Activated naive CD8-positive, alpha-beta T cell treated with anti-CD3 and anti-CD28 coated beads for 36 hours (primary cell): ENCODE measurements around the gene INPP5E. TPM values are rescaled to one million over a fixed set of nuclear protein-coding genes. Genes with fewer than 3 reads are reported as not detected.
A peak's percentile ranks its signal among the peaks of the same experiment; 100 is the strongest.

Experiments used
- DNase-seq: peaks from one replicate; pipeline ENCODE4 v3.0.0; 2021
- H3K27ac Mint-ChIP-seq: one replicate; pipeline ENCODE4 v1.8.0; 2022; ENCODE audit warnings: mild to moderate bottlenecking, moderate library complexity, mixed read lengths
- H3K27me3 Mint-ChIP-seq: one replicate; pipeline ENCODE4 v1.8.0; 2022; ENCODE audit warnings: mild to moderate bottlenecking, mixed read lengths
- H3K36me3 Mint-ChIP-seq: one replicate; pipeline ENCODE4 v1.8.0; 2021; ENCODE audit warnings: mild to moderate bottlenecking, mixed read lengths
- H3K4me1 Mint-ChIP-seq: one replicate; pipeline ENCODE4 v1.8.0; 2021; ENCODE audit warnings: mixed read lengths
- H3K4me3 Mint-ChIP-seq: one replicate; pipeline ENCODE4 v1.8.0; 2022; ENCODE audit warnings: mild to moderate bottlenecking, moderate library complexity, mixed read lengths
- H3K9me3 Mint-ChIP-seq: one replicate; pipeline ENCODE4 v1.8.0; 2022; ENCODE audit warnings: mixed read lengths
- total RNA-seq, 2 experiments: library from RNA; stranded (reverse); gene quantifications; one replicate each; pipeline ENCODE4 v1.2.3, GENCODE V29; 2021

Gene INPP5E
- total RNA-seq, 2 experiments from 2014 or later: 10.9 to 12.1 TPM

DNA sequence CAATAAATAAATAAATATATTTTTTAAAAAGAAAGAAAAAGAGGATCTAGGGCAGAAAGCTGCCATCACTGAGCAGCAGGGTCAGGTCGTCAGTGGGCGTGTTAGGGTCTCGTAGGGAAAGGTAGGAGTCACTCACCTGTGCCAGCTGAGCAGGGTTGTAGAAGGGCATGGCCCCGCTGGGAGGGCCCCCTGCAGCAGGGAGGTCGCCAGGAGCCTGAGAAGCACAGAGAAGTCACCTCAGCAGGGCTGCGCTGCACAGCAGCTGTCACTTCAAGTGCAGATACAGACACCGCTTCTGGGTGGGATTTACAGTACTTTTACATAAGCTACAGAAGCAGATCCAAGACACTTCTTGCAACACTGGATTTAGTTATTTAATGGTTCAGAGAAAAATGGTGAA, 4.0 kb upstream of the INPP5E start:
- H3K4me3 Mint-ChIP-seq: no peak overlapping the region
- DNase-seq: no peak
- H3K4me1 Mint-ChIP-seq: peaks cover 1% of the 10 kb centered on the region
- no peak overlapping the region for H3K27ac Mint-ChIP-seq
- H3K27me3 Mint-ChIP-seq: no peaks in the 10 kb centered on the region
- peaks cover 11% of the 10 kb centered on the region for H3K36me3 Mint-ChIP-seq
- no peaks in the 10 kb centered on the region for H3K9me3 Mint-ChIP-seq

GRCh38 chr9:136443087-136443486, 3.4 kb upstream of the INPP5E start:
- no peak for DNase-seq
- Mint-ChIP-seq H3K27me3 (no peaks in the 10 kb centered on the region), H3K36me3 (peaks cover 8% of the 10 kb centered on the region), H3K4me1 (peaks cover 5% of the 10 kb centered on the region), H3K4me3 (no peak overlapping the region), H3K27ac (no peak overlapping the region), H3K9me3 (no peaks in the 10 kb centered on the region)

GRCh38 chr9:136442265-136442664, 2.6 kb upstream of the INPP5E start:
- H3K4me1 Mint-ChIP-seq: peaks cover 12% of the 10 kb centered on the region
- peaks cover 8% of the 10 kb centered on the region for H3K36me3 Mint-ChIP-seq
- no peak overlapping the region for H3K27ac Mint-ChIP-seq
- DNase-seq: no peak
- no peaks in the 10 kb centered on the region for H3K9me3 Mint-ChIP-seq
- no peak overlapping the region for H3K4me3 Mint-ChIP-seq
- H3K27me3 Mint-ChIP-seq: no peaks in the 10 kb centered on the region

DNA sequence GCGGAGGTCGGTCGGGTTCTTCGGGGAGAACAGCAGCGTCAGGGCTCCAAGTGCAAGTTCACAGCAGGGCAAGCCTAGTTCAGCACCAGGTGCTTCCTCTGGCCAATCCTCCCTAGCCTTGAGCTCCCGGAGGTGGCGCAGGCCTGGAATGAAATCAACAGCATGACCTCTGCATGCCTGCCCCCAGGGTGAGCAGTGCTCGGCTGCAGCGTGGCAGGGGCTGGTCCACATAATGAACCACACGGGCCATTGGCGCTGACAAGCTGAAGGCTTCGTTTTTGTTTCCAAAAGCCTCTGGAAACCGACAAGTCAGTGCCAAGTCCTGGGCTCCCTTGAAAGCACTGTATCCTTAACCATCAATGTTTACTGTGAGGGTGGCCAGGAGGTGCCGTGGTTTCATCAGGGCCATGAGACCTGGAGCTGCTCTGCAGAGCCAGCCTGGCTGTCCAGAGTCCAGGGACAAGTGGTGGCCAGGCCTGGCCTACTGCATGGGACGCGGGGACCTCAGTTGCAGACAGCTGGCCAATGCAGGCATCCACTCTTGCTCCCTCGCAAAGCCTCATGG, 2.1 kb upstream of the INPP5E start:
- DNase-seq: no peak
- no peaks in the 10 kb centered on the region for H3K27me3 Mint-ChIP-seq
- no peak overlapping the region for H3K27ac Mint-ChIP-seq
- peaks cover 17% of the 10 kb centered on the region for H3K4me1 Mint-ChIP-seq
- H3K36me3 Mint-ChIP-seq: peaks cover 7% of the 10 kb centered on the region
- no peak overlapping the region for H3K4me3 Mint-ChIP-seq
- H3K9me3 Mint-ChIP-seq: no peaks in the 10 kb centered on the region

DNA sequence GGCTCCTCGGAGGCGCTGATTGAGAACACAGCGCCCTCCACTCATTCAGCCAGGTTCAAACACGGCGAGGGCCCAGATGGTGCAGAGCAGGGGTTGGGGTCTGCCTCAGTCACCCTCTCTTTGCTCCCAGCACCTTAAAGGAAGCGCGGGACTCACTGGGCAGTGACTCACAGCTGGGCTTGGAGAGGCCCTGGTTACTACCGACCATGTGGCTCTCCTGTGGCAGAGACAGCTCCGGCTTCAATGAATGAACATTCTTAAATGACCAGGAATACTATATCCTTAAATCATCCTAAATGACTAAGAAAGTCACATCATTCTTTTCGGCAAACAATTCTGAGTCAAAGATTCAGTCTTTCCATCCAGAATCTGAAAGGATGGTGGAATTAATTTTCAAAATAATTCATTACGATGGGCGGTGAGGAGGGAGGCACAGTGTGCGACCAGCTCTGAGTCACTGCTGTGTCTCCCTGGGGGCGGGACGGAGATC, 1.6 kb upstream of the INPP5E start:
- Mint-ChIP-seq H3K4me1 (peaks cover 19% of the 10 kb centered on the region), H3K4me3 (no peak overlapping the region)

GRCh38 chr9:136438548-136439480, 831 bp downstream of the INPP5E start:
- H3K36me3 Mint-ChIP-seq: peaks cover 1% of the 10 kb centered on the region
- H3K4me1 Mint-ChIP-seq: peaks cover 22% of the 10 kb centered on the region
- H3K27me3 Mint-ChIP-seq: no peaks in the 10 kb centered on the region
- H3K4me3 Mint-ChIP-seq: peak overlapping the region; percentile 81
- H3K27ac Mint-ChIP-seq: no peak overlapping the region
- no peaks in the 10 kb centered on the region for H3K9me3 Mint-ChIP-seq
- peak; percentile 76 for DNase-seq

More for the DNA sequence above, 1.6 kb upstream of the INPP5E start:
- Mint-ChIP-seq H3K36me3 (peaks cover 4% of the 10 kb centered on the region), H3K9me3 (no peaks in the 10 kb centered on the region), H3K27ac (no peak overlapping the region), H3K27me3 (no peaks in the 10 kb centered on the region)
- no peak for DNase-seq

GRCh38 chr9:136437839-136438547, 1.7 kb downstream of the INPP5E start:
- no peaks in the 10 kb centered on the region for H3K27me3 Mint-ChIP-seq
- H3K36me3 Mint-ChIP-seq: peaks cover 1% of the 10 kb centered on the region
- DNase-seq: no peak
- H3K4me3 Mint-ChIP-seq: peak overlapping the region; percentile 81
- no peak overlapping the region for H3K27ac Mint-ChIP-seq
- H3K9me3 Mint-ChIP-seq: no peaks in the 10 kb centered on the region
- peaks cover 22% of the 10 kb centered on the region for H3K4me1 Mint-ChIP-seq

DNA sequence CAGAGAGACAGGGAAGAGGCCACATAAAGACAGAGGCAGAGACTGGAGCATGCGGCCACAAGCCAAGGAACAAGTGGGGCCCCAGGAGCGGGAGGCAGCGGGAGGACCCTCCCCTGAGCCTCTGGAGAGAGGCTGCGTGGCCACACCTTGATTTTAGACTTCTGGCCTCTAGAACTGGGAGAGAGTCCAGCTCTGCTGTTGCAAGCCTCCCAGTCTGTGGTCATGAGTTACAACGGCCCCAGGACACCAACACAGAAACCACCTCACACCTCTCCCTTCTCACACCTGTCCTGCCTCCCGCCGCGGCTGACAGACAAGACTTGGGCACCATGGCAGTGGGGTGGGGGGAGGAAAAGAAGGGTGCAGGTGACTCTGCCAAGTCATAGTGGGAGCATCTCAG, 2.2 kb downstream of the INPP5E start:
- Mint-ChIP-seq H3K4me3 (peak overlapping the region; percentile 81), H3K9me3 (no peaks in the 10 kb centered on the region), H3K27ac (no peak overlapping the region), H3K4me1 (peaks cover 22% of the 10 kb centered on the region), H3K36me3 (peaks cover 1% of the 10 kb centered on the region), H3K27me3 (no peaks in the 10 kb centered on the region)
- no peak for DNase-seq

- peaks cover 20% of the 10 kb centered on the region for H3K4me1 Mint-ChIP-seq
- H3K27me3 Mint-ChIP-seq: no peaks in the 10 kb centered on the region
- H3K27ac Mint-ChIP-seq: no peak overlapping the region
- no peaks in the 10 kb centered on the region for H3K9me3 Mint-ChIP-seq
- peaks cover 1% of the 10 kb centered on the region for H3K36me3 Mint-ChIP-seq
- no peak for DNase-seq
- no peak overlapping the region for H3K4me3 Mint-ChIP-seq
These were observed 3.5 kb downstream of the INPP5E start for GRCh38 chr9:136436055-136436634.

- H3K4me3 Mint-ChIP-seq: no peak overlapping the region
- peaks cover 1% of the 10 kb centered on the region for H3K36me3 Mint-ChIP-seq
- H3K9me3 Mint-ChIP-seq: no peaks in the 10 kb centered on the region
- H3K4me1 Mint-ChIP-seq: peaks cover 20% of the 10 kb centered on the region
- H3K27me3 Mint-ChIP-seq: no peaks in the 10 kb centered on the region
- no peak for DNase-seq
- H3K27ac Mint-ChIP-seq: no peak overlapping the region
These were observed 5.0 kb downstream of the INPP5E start for GRCh38 chr9:136434580-136435169.

DNA sequence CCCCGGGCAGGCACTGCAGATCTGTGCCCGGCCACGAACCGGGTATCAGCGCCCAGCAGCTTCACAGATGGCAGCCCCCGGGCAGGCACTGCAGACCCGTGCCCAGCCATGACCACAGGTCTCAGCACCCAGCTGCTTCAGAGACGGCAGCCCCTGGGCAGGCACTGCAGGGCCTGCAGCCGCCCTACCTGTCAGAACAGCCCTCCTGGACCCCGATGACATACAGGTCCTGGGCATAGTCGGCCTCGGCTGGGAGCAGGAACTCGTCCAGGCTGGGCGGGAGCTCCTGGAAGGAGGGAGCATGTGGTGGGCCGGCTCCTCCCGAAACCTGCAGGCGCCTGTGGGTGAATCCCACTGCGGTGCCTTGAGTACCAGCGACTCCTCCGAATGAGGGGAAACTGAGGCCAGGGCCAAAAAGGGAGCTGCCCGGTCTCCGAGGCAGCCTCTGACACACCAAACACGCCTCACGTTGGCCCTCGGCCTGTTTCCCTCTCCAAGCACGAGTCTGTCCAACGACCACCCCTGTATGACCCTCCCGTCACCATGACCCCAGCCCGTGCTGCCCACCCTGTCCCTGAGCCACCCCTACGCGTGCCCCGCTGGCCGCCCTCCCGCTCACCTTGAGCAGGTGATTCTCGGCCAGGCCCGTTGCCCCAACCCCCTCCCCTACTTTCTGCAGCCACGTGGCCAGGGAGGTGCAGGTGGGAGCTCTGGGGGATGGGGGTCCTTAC, 5.6 kb downstream of the INPP5E start:
- Mint-ChIP-seq H3K4me3 (no peak overlapping the region), H3K4me1 (peaks cover 20% of the 10 kb centered on the region), H3K27me3 (no peaks in the 10 kb centered on the region), H3K27ac (no peak overlapping the region), H3K36me3 (peaks cover 1% of the 10 kb centered on the region), H3K9me3 (no peaks in the 10 kb centered on the region)
- DNase-seq: no peak

DNA sequence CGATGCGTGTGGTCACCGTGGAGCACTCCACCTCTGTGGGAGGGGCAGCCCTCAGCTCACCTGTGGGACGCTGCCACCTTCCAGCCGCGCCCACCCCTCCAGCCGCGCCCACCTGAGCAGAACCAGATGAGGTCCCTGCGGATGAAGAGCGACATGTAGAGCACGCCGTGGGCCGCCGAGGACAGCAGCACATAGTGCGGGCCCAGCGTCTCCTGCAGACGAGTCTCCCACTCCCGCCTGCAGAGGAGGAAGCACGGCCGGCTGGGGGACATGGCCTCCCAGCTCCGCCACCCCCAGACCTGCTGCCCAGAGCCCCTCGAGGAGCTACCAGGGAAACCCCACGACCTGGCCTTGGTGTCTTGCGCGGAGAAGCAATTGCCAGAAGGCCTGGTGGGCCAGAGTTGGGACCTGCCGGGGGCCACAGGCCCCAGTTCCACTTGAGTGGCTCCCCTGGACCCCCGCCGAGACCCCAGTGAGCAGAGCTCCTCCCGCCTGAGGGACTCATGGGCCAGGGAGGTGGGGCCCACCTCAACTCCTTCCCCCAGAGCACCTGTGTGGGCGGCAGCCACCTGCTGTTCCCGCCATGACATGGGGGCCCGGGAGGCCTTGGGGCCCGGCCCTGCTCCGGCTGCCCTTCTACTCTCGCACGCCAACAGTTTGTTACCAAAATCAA, 6.5 kb downstream of the INPP5E start:
- Mint-ChIP-seq H3K27ac (no peak overlapping the region), H3K36me3 (peaks cover 2% of the 10 kb centered on the region), H3K4me1 (peaks cover 18% of the 10 kb centered on the region), H3K9me3 (no peaks in the 10 kb centered on the region), H3K27me3 (no peaks in the 10 kb centered on the region), H3K4me3 (no peak overlapping the region)
- DNase-seq: no peak

GRCh38 chr9:136432591-136432990, 7.1 kb downstream of the INPP5E start:
- no peaks in the 10 kb centered on the region for H3K27me3 Mint-ChIP-seq
- peaks cover 3% of the 10 kb centered on the region for H3K36me3 Mint-ChIP-seq
- no peaks in the 10 kb centered on the region for H3K9me3 Mint-ChIP-seq
- H3K4me1 Mint-ChIP-seq: peaks cover 13% of the 10 kb centered on the region
- DNase-seq: no peak
- H3K4me3 Mint-ChIP-seq: no peak overlapping the region
- H3K27ac Mint-ChIP-seq: no peak overlapping the region
